ENCODE data around the gene STAB1.

DNA sequence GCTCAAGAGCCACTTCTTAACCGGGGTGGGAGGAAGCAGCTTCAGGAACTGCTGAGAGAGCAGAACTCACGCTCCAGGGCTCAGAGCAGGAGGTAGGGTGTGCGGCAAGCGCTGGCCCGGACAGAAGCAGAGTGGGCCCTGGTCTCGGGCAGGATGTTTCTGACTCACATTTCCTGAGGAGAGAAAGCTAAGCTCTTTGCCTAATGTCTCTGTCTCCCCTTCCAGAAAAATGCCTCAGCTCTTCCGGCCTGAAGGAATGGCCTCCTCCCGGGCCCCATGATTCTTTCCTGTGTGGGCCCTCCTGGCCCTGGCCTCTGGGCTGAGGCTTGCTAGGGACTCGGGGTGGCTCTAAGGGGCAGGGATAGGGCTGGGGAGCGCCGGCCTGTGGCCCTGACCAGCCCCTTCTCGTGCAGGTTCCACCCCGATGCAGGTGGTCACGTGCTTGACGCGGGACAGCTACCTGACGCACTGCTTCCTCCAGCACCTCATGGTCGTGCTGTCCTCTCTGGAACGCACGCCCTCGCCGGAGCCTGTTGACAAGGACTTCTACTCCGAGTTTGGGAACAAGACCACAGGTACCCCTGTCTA lies 4.1 kb upstream of the STAB1 start:
- TF ChIP-seq, protein P1, sequence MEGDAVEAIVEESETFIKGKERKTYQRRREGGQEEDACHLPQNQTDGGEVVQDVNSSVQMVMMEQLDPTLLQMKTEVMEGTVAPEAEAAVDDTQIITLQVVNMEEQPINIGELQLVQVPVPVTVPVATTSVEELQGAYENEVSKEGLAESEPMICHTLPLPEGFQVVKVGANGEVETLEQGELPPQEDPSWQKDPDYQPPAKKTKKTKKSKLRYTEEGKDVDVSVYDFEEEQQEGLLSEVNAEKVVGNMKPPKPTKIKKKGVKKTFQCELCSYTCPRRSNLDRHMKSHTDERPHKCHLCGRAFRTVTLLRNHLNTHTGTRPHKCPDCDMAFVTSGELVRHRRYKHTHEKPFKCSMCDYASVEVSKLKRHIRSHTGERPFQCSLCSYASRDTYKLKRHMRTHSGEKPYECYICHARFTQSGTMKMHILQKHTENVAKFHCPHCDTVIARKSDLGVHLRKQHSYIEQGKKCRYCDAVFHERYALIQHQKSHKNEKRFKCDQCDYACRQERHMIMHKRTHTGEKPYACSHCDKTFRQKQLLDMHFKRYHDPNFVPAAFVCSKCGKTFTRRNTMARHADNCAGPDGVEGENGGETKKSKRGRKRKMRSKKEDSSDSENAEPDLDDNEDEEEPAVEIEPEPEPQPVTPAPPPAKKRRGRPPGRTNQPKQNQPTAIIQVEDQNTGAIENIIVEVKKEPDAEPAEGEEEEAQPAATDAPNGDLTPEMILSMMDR (IDR thresholded peaks at IDR 0.05; ENCODE audit: poor library complexity): no peak
- no peak for TF ChIP-seq EZH2 (IDR thresholded peaks at IDR 0.05; ENCODE audit: borderline replicate concordance)
